Fibroblast of the aortic adventitia (primary cell): ENCODE data around the gene RPS6KC1. TPM values are rescaled to one million over a fixed set of nuclear protein-coding genes. Genes with fewer than 3 reads are reported as not detected.

Experiments
- DNase-seq: peaks from one replicate; pipeline ENCODE4 v3.0.0-alpha.2; 2010; ENCODE audit warnings: low read depth
- H3K4me3 ChIP-seq: 2 replicates; pipeline ENCODE4 v1.5.1; 2011; ENCODE audit warnings: low read depth, mild to moderate bottlenecking, control low read depth, low read length, moderate library complexity
- CTCF ChIP-seq: IDR thresholded peaks from 2 replicates; pipeline ENCODE4 v1.5.1; 2011; ENCODE audit warnings: mild to moderate bottlenecking, low read length, control low read depth, inconsistent platforms; ENCODE audit not compliant: insufficient read depth
- total RNA-seq: library from RNA; depleted of rRNA; stranded (reverse); fragments of >200 nt; gene quantifications from 2 replicates; pipeline ENCODE4 v1.2.3, GENCODE V29; 2012; ENCODE audit warnings: low replicate concordance

The RPS6KC1 gene
- total RNA-seq, 1 donor = 29.7 TPM

GRCh38 chr1:213264531-213264930 lies 213.5 kb downstream of the RPS6KC1 start:
- TF ChIP-seq CTCF = no peak
- no peak for DNase-seq
- H3K4me3 ChIP-seq = no peak overlapping the region

- no peak overlapping the region for H3K4me3 ChIP-seq
- DNase-seq = no peak
- no peak for TF ChIP-seq CTCF
These were observed 216.1 kb downstream of the RPS6KC1 start for GRCh38 chr1:213266983-213267772.

- no peak for TF ChIP-seq CTCF
- H3K4me3 ChIP-seq = no peak overlapping the region
- DNase-seq = peak; percentile 4
These were observed 217.2 kb downstream of the RPS6KC1 start for GRCh38 chr1:213268221-213268620.

- DNase-seq = no peak
- no peak overlapping the region for H3K4me3 ChIP-seq
- TF ChIP-seq CTCF = no peak
These were observed 218.8 kb downstream of the RPS6KC1 start for GRCh38 chr1:213269829-213270228.

- no peak overlapping the region for H3K4me3 ChIP-seq
- TF ChIP-seq CTCF = no peak
- peak; percentile 14 for DNase-seq
These were observed 222.5 kb downstream of the RPS6KC1 start for GRCh38 chr1:213273546-213273945.

GRCh38 chr1:213274140-213274539 lies 223.1 kb downstream of the RPS6KC1 start:
- H3K4me3 ChIP-seq = no peak overlapping the region
- DNase-seq = no peak
- no peak for TF ChIP-seq CTCF

- no peak for TF ChIP-seq CTCF
- no peak for DNase-seq
- no peak overlapping the region for H3K4me3 ChIP-seq
These were observed 224.3 kb downstream of the RPS6KC1 start for GRCh38 chr1:213275293-213275692.
